ENCODE measurements around the gene GRM7. TPM values are rescaled to one million over a fixed set of nuclear protein-coding genes. Genes with fewer than 3 reads are reported as not detected.

The GRM7 gene
- total RNA-seq, 2 experiments from 2014 or later, result not detected

DNA sequence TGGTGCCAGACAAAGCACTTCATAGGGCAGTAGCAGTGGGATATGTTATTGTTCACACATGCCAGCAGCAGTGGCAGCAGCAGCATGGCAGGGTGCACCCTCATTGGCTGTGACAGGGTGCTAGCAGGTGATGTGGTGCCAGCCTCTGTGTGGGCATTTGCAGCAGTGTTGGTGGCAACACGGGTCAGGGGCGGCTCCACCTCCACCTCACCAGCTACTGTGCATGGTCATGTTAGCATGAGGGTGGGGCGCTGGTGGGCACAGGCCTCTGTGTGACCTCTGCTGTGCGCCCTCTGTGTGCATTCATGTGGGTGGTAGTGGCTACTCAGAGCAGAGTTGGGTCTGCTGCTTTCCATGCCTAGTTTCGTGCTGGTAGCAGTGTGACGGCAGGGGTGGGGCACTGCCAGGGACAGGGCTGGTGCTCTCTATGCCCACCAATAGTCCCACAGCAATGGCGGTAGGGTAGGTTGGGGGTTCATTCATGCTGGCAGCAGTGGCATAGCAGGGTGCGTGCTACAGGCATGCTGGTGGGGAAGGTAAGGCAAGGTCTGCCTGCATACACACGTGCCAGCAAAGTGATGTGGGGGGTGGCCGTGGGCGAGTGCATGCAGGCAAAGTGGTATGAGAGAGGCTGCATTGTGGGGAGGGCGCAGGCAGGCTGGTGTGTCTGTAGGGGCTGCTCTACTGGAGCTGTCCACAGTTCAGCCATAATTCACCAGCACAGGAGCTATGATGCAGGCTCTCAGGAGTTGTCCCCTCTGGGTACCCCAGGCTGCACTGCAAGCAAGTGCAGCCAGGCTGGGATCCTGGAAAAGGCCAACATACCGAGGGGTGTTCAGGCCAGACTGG lies 402.7 kb downstream of the GRM7 start:
- ATAC-seq (ENCODE audit: poor library complexity) (no peak), DNase-seq (peak in 1 of 14 experiments; percentile 3)
- POLR2A ChIA-PET, result no interaction called here
- Histone ChIP-seq H3K9me3 (ENCODE audit: control insufficient read depth in 1 of 2, insufficient read depth in 1 of 2, low read length in 2 of 2) (peaks cover 0 to 11% of the 10 kb centered on the region in 2 experiments), H3K27ac (ENCODE audit: low read depth in 1 of 2, low read length in 2 of 2) (no peak overlapping the region), H3K27me3 (ENCODE audit: control insufficient read depth in 1 of 2, insufficient read depth in 2 of 2, low read length in 2 of 2) (no peaks in the 10 kb centered on the region), H3K36me3 (ENCODE audit: insufficient read depth, low read length) (no peaks in the 10 kb centered on the region), H3K4me3 (ENCODE audit: low read length) (no peak overlapping the region), H3K4me1 (ENCODE audit: insufficient read depth, low read length) (no peaks in the 10 kb centered on the region)
- TF ChIP-seq, protein P1, sequence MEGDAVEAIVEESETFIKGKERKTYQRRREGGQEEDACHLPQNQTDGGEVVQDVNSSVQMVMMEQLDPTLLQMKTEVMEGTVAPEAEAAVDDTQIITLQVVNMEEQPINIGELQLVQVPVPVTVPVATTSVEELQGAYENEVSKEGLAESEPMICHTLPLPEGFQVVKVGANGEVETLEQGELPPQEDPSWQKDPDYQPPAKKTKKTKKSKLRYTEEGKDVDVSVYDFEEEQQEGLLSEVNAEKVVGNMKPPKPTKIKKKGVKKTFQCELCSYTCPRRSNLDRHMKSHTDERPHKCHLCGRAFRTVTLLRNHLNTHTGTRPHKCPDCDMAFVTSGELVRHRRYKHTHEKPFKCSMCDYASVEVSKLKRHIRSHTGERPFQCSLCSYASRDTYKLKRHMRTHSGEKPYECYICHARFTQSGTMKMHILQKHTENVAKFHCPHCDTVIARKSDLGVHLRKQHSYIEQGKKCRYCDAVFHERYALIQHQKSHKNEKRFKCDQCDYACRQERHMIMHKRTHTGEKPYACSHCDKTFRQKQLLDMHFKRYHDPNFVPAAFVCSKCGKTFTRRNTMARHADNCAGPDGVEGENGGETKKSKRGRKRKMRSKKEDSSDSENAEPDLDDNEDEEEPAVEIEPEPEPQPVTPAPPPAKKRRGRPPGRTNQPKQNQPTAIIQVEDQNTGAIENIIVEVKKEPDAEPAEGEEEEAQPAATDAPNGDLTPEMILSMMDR (IDR thresholded peaks at IDR 0.05), result no peak
- Mint-ChIP-seq H3K27ac (no peak overlapping the region), H3K36me3 (ENCODE audit: low read depth) (no peaks in the 10 kb centered on the region), H3K9me3 (no peaks in the 10 kb centered on the region), H3K27me3 (no peaks in the 10 kb centered on the region), H3K4me3 (no peak overlapping the region), H3K4me1 (ENCODE audit: low read depth) (no peaks in the 10 kb centered on the region)
- CTCF ChIA-PET, result no interaction called here
- intact Hi-C loops (cut with DNase I, micrococcal nuclease), result no loop called here

- ATAC-seq (ENCODE audit: poor library complexity) (no peak), DNase-seq (no peak)
- no peak overlapping the region for H3K27ac Mint-ChIP-seq
- Histone ChIP-seq H3K4me3 (ENCODE audit: low read length) (no peak overlapping the region), H3K27me3 (ENCODE audit: control insufficient read depth in 1 of 2, insufficient read depth in 2 of 2, low read length in 2 of 2) (no peaks in the 10 kb centered on the region), H3K36me3 (ENCODE audit: insufficient read depth, low read length) (no peaks in the 10 kb centered on the region), H3K9me3 (ENCODE audit: control insufficient read depth in 1 of 2, insufficient read depth in 1 of 2, low read length in 2 of 2) (peaks cover 0 to 11% of the 10 kb centered on the region in 2 experiments), H3K4me1 (ENCODE audit: insufficient read depth, low read length) (no peaks in the 10 kb centered on the region), H3K27ac (ENCODE audit: low read depth in 1 of 2, low read length in 2 of 2) (no peak overlapping the region)
- no peaks in the 10 kb centered on the region for H3K36me3 Mint-ChIP-seq (ENCODE audit: low read depth)
- H3K27me3 Mint-ChIP-seq, result no peaks in the 10 kb centered on the region
- intact Hi-C loops (cut with DNase I, micrococcal nuclease), result no loop called here
- CTCF ChIA-PET, result no interaction called here
- no peak overlapping the region for H3K4me3 Mint-ChIP-seq
- H3K4me1 Mint-ChIP-seq (ENCODE audit: low read depth), result no peaks in the 10 kb centered on the region
- POLR2A ChIA-PET, result no interaction called here
- H3K9me3 Mint-ChIP-seq, result no peaks in the 10 kb centered on the region
- TF ChIP-seq, protein P1 (IDR thresholded peaks at IDR 0.05), result no peak
Measured at GRCh38 chr3:7264196-7264526, 403.2 kb downstream of the GRM7 start.

- TF ChIP-seq, protein P1 (IDR thresholded peaks at IDR 0.05), result no peak
- peaks cover 0 to 11% of the 10 kb centered on the region in 2 experiments for H3K9me3 ChIP-seq (ENCODE audit: control insufficient read depth in 1 of 2, insufficient read depth in 1 of 2, low read length in 2 of 2)
- intact Hi-C loops (cut with DNase I, micrococcal nuclease), result no loop called here
- ATAC-seq (ENCODE audit: poor library complexity) (no peak), DNase-seq (no peak)
- Mint-ChIP-seq H3K27ac (no peak overlapping the region), H3K27me3 (no peaks in the 10 kb centered on the region), H3K36me3 (ENCODE audit: low read depth) (no peaks in the 10 kb centered on the region), H3K4me1 (ENCODE audit: low read depth) (no peaks in the 10 kb centered on the region), H3K4me3 (no peak overlapping the region), H3K9me3 (no peaks in the 10 kb centered on the region)
- H3K36me3 ChIP-seq (ENCODE audit: insufficient read depth, low read length), result no peaks in the 10 kb centered on the region
- H3K27ac ChIP-seq (ENCODE audit: low read depth in 1 of 2, low read length in 2 of 2), result no peak overlapping the region
- H3K27me3 ChIP-seq (ENCODE audit: control insufficient read depth in 1 of 2, insufficient read depth in 2 of 2, low read length in 2 of 2), result no peaks in the 10 kb centered on the region
- H3K4me3 ChIP-seq (ENCODE audit: low read length), result no peak overlapping the region
- H3K4me1 ChIP-seq (ENCODE audit: insufficient read depth, low read length), result no peaks in the 10 kb centered on the region
- CTCF ChIA-PET, result no interaction called here
- POLR2A ChIA-PET, result no interaction called here
Measured at GRCh38 chr3:7265736-7266135, 404.8 kb downstream of the GRM7 start.
